ENCODE measurements around the gene MVB12B. TPM values are rescaled to one million over a fixed set of nuclear protein-coding genes. Genes with fewer than 3 reads are reported as not detected.

Gene MVB12B
- total RNA-seq, 1 donor from 2014 or later = 20.2 TPM

DNA sequence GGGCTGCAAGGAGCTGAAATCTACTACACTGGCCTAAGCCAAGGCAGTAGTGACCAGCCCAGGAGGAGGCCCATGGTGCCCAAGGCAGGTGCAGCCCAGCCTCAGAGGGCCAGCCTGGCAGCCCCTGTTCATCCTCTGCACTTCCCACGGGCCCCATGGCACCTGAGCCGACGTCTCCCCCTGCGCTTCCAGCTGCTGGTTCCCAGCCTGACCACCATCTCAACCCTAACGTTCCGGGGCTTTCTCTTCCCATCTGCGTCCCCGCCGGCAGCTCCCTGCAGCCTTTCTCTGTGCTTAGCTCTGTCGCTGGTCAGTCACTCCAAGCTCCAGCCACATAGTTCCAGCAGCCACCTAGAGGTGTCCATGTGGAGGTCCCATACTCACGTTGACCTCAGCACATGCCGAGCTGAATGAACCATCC is 181.6 kb downstream of the MVB12B start:
- TF ChIP-seq, protein P1, sequence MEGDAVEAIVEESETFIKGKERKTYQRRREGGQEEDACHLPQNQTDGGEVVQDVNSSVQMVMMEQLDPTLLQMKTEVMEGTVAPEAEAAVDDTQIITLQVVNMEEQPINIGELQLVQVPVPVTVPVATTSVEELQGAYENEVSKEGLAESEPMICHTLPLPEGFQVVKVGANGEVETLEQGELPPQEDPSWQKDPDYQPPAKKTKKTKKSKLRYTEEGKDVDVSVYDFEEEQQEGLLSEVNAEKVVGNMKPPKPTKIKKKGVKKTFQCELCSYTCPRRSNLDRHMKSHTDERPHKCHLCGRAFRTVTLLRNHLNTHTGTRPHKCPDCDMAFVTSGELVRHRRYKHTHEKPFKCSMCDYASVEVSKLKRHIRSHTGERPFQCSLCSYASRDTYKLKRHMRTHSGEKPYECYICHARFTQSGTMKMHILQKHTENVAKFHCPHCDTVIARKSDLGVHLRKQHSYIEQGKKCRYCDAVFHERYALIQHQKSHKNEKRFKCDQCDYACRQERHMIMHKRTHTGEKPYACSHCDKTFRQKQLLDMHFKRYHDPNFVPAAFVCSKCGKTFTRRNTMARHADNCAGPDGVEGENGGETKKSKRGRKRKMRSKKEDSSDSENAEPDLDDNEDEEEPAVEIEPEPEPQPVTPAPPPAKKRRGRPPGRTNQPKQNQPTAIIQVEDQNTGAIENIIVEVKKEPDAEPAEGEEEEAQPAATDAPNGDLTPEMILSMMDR (IDR thresholded peaks at IDR 0.05) = no peak
- DNase-seq (ENCODE audit: extremely low spot score, unreplicated experiment) = no peak

DNA sequence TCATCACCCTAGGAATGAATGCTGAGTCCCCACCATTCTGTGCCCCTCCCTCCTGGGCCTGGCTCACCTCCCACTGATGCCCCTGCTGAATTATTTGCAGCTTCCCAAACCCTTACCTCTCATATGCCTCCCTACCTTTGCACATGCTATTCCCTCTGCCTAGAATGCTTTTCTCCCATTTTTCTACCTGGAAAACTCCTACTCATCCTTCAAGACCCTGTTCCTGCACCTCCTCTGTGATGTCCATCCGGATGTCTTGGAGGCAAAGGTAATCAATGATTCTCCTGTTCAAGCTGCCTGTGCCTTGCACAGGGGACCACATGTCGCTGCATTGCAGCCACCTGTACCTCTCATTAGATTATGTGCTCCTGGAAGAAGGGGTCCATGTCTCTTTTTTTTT is 182.3 kb downstream of the MVB12B start:
- H3K4me1 Mint-ChIP-seq (ENCODE audit: unreplicated experiment) = peaks cover 9% of the 10 kb centered on the region
- peaks cover 8% of the 10 kb centered on the region for H3K27me3 Mint-ChIP-seq (ENCODE audit: unreplicated experiment)
- no peaks in the 10 kb centered on the region for H3K9me3 Mint-ChIP-seq (ENCODE audit: unreplicated experiment)
- TF ChIP-seq, protein P1 (IDR thresholded peaks at IDR 0.05) = no peak
- H3K27ac Mint-ChIP-seq (ENCODE audit: unreplicated experiment) = no peak overlapping the region
- no peak for DNase-seq (ENCODE audit: extremely low spot score, unreplicated experiment)
- no peaks in the 10 kb centered on the region for H3K36me3 Mint-ChIP-seq (ENCODE audit: unreplicated experiment)
- no peak overlapping the region for H3K4me3 Mint-ChIP-seq (ENCODE audit: unreplicated experiment)

More for the DNA sequence above, 181.6 kb downstream of the MVB12B start:
- Mint-ChIP-seq H3K9me3 (ENCODE audit: unreplicated experiment) (no peaks in the 10 kb centered on the region), H3K4me1 (ENCODE audit: unreplicated experiment) (peaks cover 8% of the 10 kb centered on the region), H3K4me3 (ENCODE audit: unreplicated experiment) (no peak overlapping the region), H3K27me3 (ENCODE audit: unreplicated experiment) (peaks cover 7% of the 10 kb centered on the region), H3K36me3 (ENCODE audit: unreplicated experiment) (no peaks in the 10 kb centered on the region), H3K27ac (ENCODE audit: unreplicated experiment) (no peak overlapping the region)

DNA sequence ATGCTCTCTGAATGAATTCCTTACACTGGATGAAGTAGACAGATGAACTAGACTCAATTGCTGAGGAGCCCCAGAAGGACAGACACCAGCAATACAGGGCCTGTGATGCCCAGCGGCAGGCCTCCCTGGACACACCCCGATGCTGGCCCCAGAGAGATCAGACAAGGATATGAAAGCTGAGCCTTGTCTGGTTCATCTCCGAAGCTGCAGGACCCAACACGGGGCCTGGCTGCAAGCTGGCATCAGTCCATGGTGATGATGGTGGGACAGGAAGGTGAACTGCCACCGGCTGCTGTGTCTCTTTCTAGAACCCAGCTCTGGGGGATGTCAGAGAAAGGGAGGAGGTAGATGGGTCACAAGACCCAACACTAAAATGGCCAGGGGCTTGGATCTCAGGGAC is 183.1 kb downstream of the MVB12B start:
- Mint-ChIP-seq H3K27ac (ENCODE audit: unreplicated experiment) (no peak overlapping the region), H3K36me3 (ENCODE audit: unreplicated experiment) (no peaks in the 10 kb centered on the region), H3K4me1 (ENCODE audit: unreplicated experiment) (peaks cover 9% of the 10 kb centered on the region), H3K27me3 (ENCODE audit: unreplicated experiment) (peaks cover 8% of the 10 kb centered on the region), H3K9me3 (ENCODE audit: unreplicated experiment) (no peaks in the 10 kb centered on the region), H3K4me3 (ENCODE audit: unreplicated experiment) (no peak overlapping the region)
- TF ChIP-seq, protein P1 (IDR thresholded peaks at IDR 0.05) = no peak
- DNase-seq (ENCODE audit: extremely low spot score, unreplicated experiment) = no peak

DNA sequence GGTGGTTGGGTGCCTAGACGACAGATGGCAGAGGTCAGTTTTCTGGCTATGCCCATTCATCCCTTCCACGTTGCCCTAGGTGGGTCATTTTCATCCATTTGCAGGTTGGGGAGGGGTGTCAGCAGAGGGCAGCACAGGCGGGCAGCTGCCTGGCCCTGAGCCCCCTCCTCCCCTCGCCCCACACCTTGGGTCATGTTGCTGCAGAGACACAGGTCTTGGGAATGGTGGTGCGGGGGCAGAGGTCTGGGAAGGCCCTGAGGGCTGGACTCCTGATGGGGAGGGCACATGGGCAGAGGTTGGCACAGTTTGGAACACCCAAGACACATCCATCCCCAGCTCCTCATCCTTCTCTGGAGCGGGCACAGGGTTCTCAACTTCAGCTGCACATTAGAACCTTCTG is 183.9 kb downstream of the MVB12B start:
- H3K27me3 Mint-ChIP-seq (ENCODE audit: unreplicated experiment) = peaks cover 8% of the 10 kb centered on the region
- no peaks in the 10 kb centered on the region for H3K9me3 Mint-ChIP-seq (ENCODE audit: unreplicated experiment)
- no peak for DNase-seq (ENCODE audit: extremely low spot score, unreplicated experiment)
- H3K4me1 Mint-ChIP-seq (ENCODE audit: unreplicated experiment) = peaks cover 15% of the 10 kb centered on the region
- TF ChIP-seq, protein P1 (IDR thresholded peaks at IDR 0.05) = no peak
- no peak overlapping the region for H3K27ac Mint-ChIP-seq (ENCODE audit: unreplicated experiment)
- H3K4me3 Mint-ChIP-seq (ENCODE audit: unreplicated experiment) = no peak overlapping the region
- no peaks in the 10 kb centered on the region for H3K36me3 Mint-ChIP-seq (ENCODE audit: unreplicated experiment)

DNA sequence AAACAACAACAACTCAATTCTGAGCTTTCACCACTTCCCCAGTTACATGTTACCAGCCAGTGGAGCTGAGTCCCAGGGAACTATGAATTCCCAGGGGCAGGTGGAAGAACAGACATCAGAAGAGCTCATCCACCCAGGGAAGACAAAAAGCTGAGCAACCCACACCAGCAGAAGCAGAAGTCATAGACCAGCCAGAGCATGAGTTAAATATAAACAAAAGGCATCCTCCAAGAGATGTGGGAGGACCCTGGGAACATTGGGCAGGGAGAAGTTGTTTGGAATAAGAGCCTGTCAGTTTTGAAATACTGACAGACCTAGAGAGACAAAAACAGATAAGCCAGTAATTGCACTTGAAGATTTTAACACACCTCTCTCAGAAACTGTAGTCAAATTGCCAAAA is 184.8 kb downstream of the MVB12B start:
- Mint-ChIP-seq H3K27me3 (ENCODE audit: unreplicated experiment) (peaks cover 8% of the 10 kb centered on the region), H3K27ac (ENCODE audit: unreplicated experiment) (no peak overlapping the region)

More for the DNA sequence above, 184.8 kb downstream of the MVB12B start:
- DNase-seq (ENCODE audit: extremely low spot score, unreplicated experiment) = no peak
- peaks cover 19% of the 10 kb centered on the region for H3K4me1 Mint-ChIP-seq (ENCODE audit: unreplicated experiment)
- no peaks in the 10 kb centered on the region for H3K9me3 Mint-ChIP-seq (ENCODE audit: unreplicated experiment)
- TF ChIP-seq, protein P1 (IDR thresholded peaks at IDR 0.05) = no peak
- no peaks in the 10 kb centered on the region for H3K36me3 Mint-ChIP-seq (ENCODE audit: unreplicated experiment)
- H3K4me3 Mint-ChIP-seq (ENCODE audit: unreplicated experiment) = no peak overlapping the region

Measured in osteocyte (in vitro differentiated cells).